SK-N-SH (cell line): ENCODE results near the gene EPHA6.

ENCODE experiments used
- CTCF ChIP-seq: fragments of 200-600 bp; sonication (generic); IDR thresholded peaks from 2 replicates; pipeline ENCODE4 v1.6.1; 2017; ENCODE audit warnings: antibody characterized with exemption, mild to moderate bottlenecking, moderate library complexity
- ELF1 ChIP-seq: IDR thresholded peaks from 2 replicates; pipeline ENCODE4 v1.4.0; 2012
- FOXJ3 ChIP-seq: sonication (generic); formaldehyde crosslinking; IDR thresholded peaks from 2 replicates; pipeline ENCODE4 v1.5.1; 2020; ENCODE audit warnings: mild to moderate bottlenecking, missing genetic modification reagents
- MAX ChIP-seq: IDR thresholded peaks from 2 replicates; pipeline ENCODE4 v1.4.0; 2012; ENCODE audit warnings: low read depth
- MXI1 ChIP-seq: IDR thresholded peaks from 2 replicates; pipeline ENCODE4 v1.6.1; 2012; ENCODE audit warnings: mild to moderate bottlenecking, low read depth, low read length, improper control_type of control experiment
- RAD21 ChIP-seq: IDR thresholded peaks from 2 replicates; pipeline ENCODE4 v1.6.1; 2012; ENCODE audit warnings: mild to moderate bottlenecking, low read length
- REST ChIP-seq: IDR thresholded peaks from 2 replicates; pipeline ENCODE4 v1.6.1; 2012; ENCODE audit warnings: mild to moderate bottlenecking, low read depth, low read length, moderate library complexity
- RFX5 ChIP-seq: IDR thresholded peaks from 2 replicates; pipeline ENCODE4 v1.6.1; 2012; ENCODE audit warnings: mild to moderate bottlenecking, improper control_type of control experiment, low read length
- TEAD4 ChIP-seq: IDR thresholded peaks from 2 replicates; pipeline ENCODE4 v1.4.0; 2012; ENCODE audit warnings: mild to moderate bottlenecking, borderline replicate concordance; ENCODE audit not compliant: insufficient read depth
- USF2 ChIP-seq: fragments of 150-350 bp; IDR thresholded peaks from 2 replicates; pipeline ENCODE4 v1.6.1; 2017; ENCODE audit warnings: antibody characterized with exemption, low read length, low read depth, borderline replicate concordance
- YY1 ChIP-seq: IDR thresholded peaks from 2 replicates; pipeline ENCODE4 v1.4.0; 2012; ENCODE audit warnings: low read depth, mild to moderate bottlenecking

- TF ChIP-seq USF2 = no peak
- TF ChIP-seq MAX = no peak
- TF ChIP-seq RAD21 = no peak
- TF ChIP-seq CTCF = no peak
- TF ChIP-seq ELF1 = no peak
- TF ChIP-seq YY1 = no peak
- no peak for TF ChIP-seq REST
- no peak for TF ChIP-seq TEAD4
- no peak for TF ChIP-seq FOXJ3 (CRISPR knock-in tag)
- no peak for TF ChIP-seq MXI1
- no peak for TF ChIP-seq RFX5
Measured at GRCh38 chr3:96960661-96961330, 146.4 kb downstream of the EPHA6 start.
